ENCODE results near the gene ROBO1. TPM values are rescaled to one million over a fixed set of nuclear protein-coding genes. Genes with fewer than 3 reads are reported as not detected.
A peak's percentile ranks its signal among the peaks of the same experiment; 100 is the strongest.

The ROBO1 gene
- polyA plus RNA-seq, 4 donors, result 88.9 to 114 (median 107) TPM

DNA sequence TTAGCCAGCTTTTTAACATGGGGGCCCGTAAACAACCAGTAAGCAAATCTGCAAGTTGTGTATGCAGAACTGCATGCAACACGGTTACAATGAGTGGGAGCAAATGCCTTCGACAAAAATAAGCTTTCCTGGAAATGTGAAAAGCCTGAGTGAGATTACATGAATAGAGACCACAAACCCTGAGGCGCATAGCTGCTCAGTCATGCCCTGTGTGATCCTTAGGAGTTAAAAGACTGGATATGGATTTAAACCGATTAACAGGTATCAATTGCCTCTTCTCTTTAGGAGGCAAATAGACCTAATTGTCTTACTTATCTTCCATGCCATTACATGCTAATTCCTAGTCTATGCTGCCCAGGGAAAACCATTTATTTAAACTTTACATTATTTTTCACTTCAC lies 810.3 kb downstream of the ROBO1 start:
- DNase-seq (ENCODE audit: low read depth in 4 of 4, low spot score in 2 of 4), result no peak

- DNase-seq (ENCODE audit: low read depth in 4 of 4, low spot score in 2 of 4), result peak in 2 of 4 donors; percentile 46 to 48
These were observed 816.4 kb downstream of the ROBO1 start for GRCh38 chr3:78951342-78951945.

DNA sequence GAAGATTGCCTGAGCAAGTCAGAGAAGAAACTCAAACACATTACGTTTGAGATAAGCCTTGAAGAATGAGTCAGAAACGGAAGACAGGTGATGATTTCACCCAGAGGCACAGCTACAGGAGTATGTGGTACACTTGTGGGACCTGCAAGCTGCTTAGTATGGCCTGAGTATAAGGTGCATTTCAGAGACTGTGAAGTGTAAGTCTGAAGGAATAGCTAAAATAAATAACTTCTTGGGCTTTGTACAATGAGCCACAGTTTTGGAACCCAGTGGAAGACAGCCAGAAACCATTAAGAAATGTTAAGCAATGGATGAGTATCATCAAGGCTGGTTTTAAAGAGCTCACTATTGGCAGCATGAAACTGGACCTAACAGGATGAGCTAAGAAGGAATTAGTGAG lies 826.2 kb downstream of the ROBO1 start:
- DNase-seq (ENCODE audit: low read depth in 4 of 4, low spot score in 2 of 4), result no peak

- DNase-seq (ENCODE audit: low read depth in 4 of 4, low spot score in 2 of 4), result no peak
These were observed 827.2 kb downstream of the ROBO1 start for GRCh38 chr3:78940626-78941025.

- DNase-seq (ENCODE audit: low read depth in 4 of 4, low spot score in 2 of 4), result no peak
These were observed 827.7 kb downstream of the ROBO1 start for GRCh38 chr3:78940128-78940527.

DNA sequence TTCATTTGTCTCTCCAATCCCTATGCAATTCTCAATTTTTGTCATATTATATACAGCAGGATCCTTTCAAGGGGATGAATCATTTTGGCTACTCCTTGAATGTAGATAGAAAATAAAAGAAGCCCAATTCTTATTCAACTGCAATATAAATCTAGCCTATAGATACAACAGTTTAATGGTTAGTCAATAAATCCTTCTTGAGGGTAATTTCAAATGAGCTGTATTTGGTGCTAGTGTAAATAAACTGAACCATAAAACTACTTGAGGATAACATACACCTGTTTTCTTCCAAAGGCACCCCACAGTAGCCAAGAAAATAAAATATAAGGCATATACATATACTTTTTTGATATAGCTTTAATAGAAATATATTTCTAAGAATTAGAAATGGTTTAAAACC lies 830.3 kb downstream of the ROBO1 start:
- DNase-seq (ENCODE audit: low read depth in 4 of 4, low spot score in 2 of 4), result no peak

- no peak for DNase-seq (ENCODE audit: low read depth in 4 of 4, low spot score in 2 of 4)
These were observed 840.0 kb downstream of the ROBO1 start for GRCh38 chr3:78927759-78928158.

GRCh38 chr3:78926523-78926922 lies 841.3 kb downstream of the ROBO1 start:
- no peak for DNase-seq (ENCODE audit: low read depth in 4 of 4, low spot score in 2 of 4)

GRCh38 chr3:78924711-78925110 lies 843.1 kb downstream of the ROBO1 start:
- no peak for DNase-seq (ENCODE audit: low read depth in 4 of 4, low spot score in 2 of 4)

DNA sequence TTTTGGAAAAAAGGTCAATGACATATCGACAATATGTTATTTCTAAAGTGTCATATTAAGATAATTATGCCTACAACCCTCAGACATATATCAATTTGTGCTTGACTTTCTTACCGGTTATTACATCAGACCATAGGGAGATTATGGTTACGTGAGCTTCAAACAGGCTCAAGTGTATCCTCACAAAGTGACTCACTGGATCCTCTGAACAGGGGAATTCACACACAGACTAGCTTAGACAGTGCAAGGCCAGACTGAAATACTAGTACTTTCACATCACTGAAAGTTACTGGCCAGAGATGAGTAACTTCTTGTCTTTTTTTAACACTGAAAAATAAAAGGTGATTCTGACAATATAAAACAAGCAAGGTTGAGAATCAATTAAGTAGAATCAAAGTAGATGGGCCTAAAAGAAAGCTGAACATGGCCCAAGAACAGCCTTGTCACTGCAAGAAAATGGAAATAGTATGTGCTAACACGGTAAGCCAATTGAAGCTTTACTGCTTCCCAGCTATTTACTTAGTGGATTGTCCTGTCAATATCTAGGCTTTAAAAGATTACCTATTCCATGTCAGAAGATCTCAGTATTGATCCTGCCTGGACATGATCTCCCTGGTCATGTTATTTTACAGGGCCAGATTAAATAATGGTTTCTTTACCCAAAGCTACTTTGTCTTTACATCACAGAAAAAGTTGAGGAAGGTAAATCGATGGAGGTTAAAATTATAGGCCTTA lies 848.6 kb downstream of the ROBO1 start:
- DNase-seq (ENCODE audit: low read depth in 4 of 4, low spot score in 2 of 4), result no peak

- DNase-seq (ENCODE audit: low read depth in 4 of 4, low spot score in 2 of 4), result no peak
These were observed 849.3 kb downstream of the ROBO1 start for GRCh38 chr3:78918361-78919020.

DNA sequence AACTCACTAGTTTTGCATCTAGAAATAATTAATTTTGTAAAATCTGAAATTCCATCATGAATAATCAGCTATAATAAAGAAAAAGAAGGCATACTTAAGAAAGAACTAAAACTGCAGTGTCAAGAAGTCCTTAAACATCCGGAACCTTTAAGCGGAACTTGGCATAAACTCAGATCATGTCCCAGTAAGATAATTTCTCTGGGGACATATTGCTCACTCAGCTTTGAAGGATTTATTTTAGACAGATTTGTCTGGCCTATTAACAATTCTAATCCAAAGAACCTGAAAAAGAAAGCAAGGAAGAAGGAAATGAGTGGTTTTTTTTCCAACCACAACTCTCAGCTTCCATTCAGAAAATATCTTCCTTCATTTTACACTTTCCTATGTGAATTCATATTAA lies 850.3 kb downstream of the ROBO1 start:
- no peak for DNase-seq (ENCODE audit: low read depth in 4 of 4, low spot score in 2 of 4)

DNA sequence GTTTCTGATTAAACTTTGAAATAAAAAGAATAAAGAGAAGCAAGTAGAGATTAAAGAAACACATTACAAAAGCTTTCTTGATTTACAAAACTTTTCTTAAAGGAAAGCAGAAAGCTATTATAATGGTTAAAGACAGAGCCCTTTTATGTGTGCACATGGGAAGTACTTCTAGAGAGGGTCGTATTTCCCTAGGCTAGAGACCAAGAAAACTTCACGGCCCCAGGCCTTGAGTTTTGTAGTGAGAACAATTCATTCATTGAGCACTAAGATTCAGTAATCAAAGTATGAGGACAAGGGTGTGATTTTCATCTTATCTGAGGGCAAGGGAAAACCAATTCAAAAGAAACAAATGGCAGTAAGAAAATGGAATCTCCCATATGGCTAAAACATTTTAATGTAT lies 854.1 kb downstream of the ROBO1 start:
- DNase-seq (ENCODE audit: low read depth in 4 of 4, low spot score in 2 of 4), result no peak

GRCh38 chr3:78912687-78913086 lies 855.1 kb downstream of the ROBO1 start:
- DNase-seq (ENCODE audit: low read depth in 4 of 4, low spot score in 2 of 4), result no peak

GRCh38 chr3:78912259-78912658 lies 855.5 kb downstream of the ROBO1 start:
- DNase-seq (ENCODE audit: low read depth in 4 of 4, low spot score in 2 of 4), result no peak

DNA sequence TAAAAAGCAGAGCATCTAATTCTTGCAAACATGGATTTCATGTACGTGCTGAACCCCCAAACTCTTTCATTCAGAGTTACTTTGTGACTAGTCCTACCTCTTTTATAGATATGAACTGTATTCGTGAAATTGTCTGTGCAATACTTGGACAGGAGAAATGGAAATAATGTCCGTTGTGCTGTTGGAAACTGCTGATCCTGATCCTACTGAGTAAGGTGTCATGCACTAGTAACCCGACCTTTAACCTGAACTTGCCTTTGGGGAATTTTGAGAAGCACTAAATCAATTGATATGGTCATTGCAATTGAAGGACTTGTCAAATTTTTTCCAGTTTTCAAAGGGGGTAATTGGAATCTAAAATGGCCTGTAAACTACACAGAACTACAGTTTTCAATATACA lies 856.4 kb downstream of the ROBO1 start:
- DNase-seq (ENCODE audit: low read depth in 4 of 4, low spot score in 2 of 4), result no peak

DNA sequence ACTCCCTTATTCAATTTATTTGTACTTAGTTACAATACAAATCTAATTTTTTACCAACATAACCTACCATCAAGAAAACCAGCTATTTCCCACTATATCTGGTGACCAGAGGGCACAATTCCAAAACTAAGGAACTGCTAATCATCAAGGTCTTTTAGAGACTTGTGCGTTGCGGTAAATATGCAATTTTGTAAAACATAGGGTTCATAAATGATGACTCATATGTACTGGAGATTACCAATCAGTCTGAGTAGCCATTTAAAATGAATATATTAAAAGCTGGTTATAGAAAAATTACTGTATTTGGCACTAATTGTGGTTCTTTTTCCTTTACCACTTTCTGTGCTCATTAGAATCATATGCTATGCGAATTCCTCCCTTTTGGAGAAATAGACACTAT lies 859.6 kb downstream of the ROBO1 start:
- no peak for DNase-seq (ENCODE audit: low read depth in 4 of 4, low spot score in 2 of 4)

- no peak for DNase-seq (ENCODE audit: low read depth in 4 of 4, low spot score in 2 of 4)
These were observed 860.4 kb downstream of the ROBO1 start for GRCh38 chr3:78907367-78907766.

- DNase-seq (ENCODE audit: low read depth in 4 of 4, low spot score in 2 of 4), result no peak
These were observed 860.9 kb downstream of the ROBO1 start for GRCh38 chr3:78906930-78907329.

DNA sequence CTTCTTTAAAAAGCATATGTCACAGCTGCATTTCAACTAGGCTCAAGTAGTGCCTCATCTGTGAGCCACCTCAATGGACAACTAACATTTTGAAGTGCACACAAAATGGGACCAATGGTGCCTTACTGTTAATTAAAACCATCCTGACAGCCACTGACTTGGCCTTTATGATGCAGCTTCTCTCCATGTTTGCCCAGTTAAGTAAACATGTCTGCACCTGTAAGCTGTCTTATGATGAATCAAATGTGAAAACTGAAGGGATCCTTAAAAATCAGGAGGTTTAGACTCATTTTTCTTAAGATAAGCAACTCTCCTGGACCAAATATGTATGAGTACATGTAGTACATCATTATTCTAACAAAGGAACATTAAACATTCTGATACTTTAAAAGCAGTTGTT lies 861.6 kb downstream of the ROBO1 start:
- DNase-seq (ENCODE audit: low read depth in 4 of 4, low spot score in 2 of 4), result no peak

DNA sequence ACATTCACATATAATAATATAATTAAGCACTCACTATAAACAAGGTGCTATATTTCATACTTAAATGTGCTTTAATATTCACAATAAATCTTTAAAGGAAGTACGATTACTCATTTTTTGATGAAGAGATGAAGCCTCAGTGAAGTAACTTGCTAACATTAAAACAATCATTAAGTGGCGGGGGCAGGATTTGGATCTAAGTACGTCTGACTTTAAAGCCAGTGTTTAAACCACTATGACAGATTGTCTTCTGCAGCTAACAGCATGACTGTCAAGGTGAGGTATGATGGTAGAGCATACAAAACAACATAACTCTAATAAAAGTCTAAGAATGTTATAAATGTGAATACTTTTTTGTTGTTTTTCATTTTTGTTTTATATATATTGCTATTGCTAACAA lies 862.1 kb downstream of the ROBO1 start:
- no peak for DNase-seq (ENCODE audit: low read depth in 4 of 4, low spot score in 2 of 4)

DNA sequence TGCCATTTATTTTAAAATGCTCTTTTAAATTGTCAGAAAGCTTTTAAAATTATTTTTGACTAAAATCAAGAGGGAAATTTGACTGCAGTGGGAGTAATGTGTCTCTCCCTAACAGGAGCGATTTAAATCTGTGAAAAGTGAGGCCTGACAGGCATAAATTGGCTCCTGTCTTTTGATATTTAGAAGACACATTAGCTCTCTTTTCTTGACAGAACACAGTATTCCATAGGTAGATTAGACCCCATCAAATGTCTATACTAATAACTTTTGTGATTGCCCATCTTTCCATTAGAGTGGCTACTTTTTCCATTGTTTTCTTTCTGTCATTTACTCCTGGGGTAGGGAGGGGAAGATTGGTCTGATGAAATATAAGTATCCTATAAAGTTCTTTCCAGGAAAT lies 866.3 kb downstream of the ROBO1 start:
- DNase-seq (ENCODE audit: low read depth in 4 of 4, low spot score in 2 of 4), result no peak
